ENCODE measurements around the gene GHRL. TPM values are rescaled to one million over a fixed set of nuclear protein-coding genes. Genes with fewer than 3 reads are reported as not detected.

Gene GHRL
- total and polyA plus RNA-seq, 2 of the 4 experiments (the other 2 are of a cell fraction) = 0.27 TPM; not detected in 1

GRCh38 chr3:10317961-10318350, 25.2 kb upstream of the GHRL start:
- H3K14ac ChIP-seq (replicated peaks; ENCODE audit: low read depth, low read length) = no peak overlapping the region
- H3K9me1 ChIP-seq (ENCODE audit: insufficient read depth, low read length) = peaks cover 13% of the 10 kb centered on the region
- TF ChIP-seq RFX5 (IDR thresholded peaks at IDR 0.05; ENCODE audit: low read depth, low read length) (no peak), NFE2L2 (IDR thresholded peaks at IDR 0.05; ENCODE audit: low read depth, low read length) (no peak), MAZ (IDR thresholded peaks at IDR 0.05; ENCODE audit: borderline replicate concordance, low read depth, low read length) (no peak), POLR2A (IDR thresholded peaks at IDR 0.05; ENCODE audit: low read depth, low read length) (no peak), SMC3 (IDR thresholded peaks at IDR 0.05; ENCODE audit: low read depth, low read length) (no peak), MAFK (IDR thresholded peaks at IDR 0.05; ENCODE audit: low read depth, low read length) (no peak), ELK1 (IDR thresholded peaks at IDR 0.05; ENCODE audit: borderline replicate concordance, low read depth, low read length) (no peak), BHLHE40 (IDR thresholded peaks at IDR 0.05; ENCODE audit: low read depth, low read length) (no peak), RCOR1 (IDR thresholded peaks at IDR 0.05; ENCODE audit: insufficient replicate concordance, low read length) (no peak), USF2 (IDR thresholded peaks at IDR 0.05; ENCODE audit: low read depth, low read length) (no peak), CEBPB (IDR thresholded peaks at IDR 0.05; ENCODE audit: low read depth, low read length) (no peak), RAD21 (IDR thresholded peaks at IDR 0.05; ENCODE audit: low read length) (no peak), FOS (IDR thresholded peaks at IDR 0.05; ENCODE audit: low read depth, low read length) (no peak), CTCF (conservative IDR thresholded peaks at IDR 0.05; ENCODE audit: low read depth, low read length) (no peak), CHD1 (IDR thresholded peaks at IDR 0.05; ENCODE audit: low read depth, low read length) (no peak)
- H3K9me3 ChIP-seq (ENCODE audit: control insufficient read depth, insufficient read depth, low read length) = no peaks in the 10 kb centered on the region
- H2BK5ac ChIP-seq (ENCODE audit: low read depth, low read length, poor library complexity, severe bottlenecking) = no peak overlapping the region
- H3K4me2 ChIP-seq (ENCODE audit: low read depth, low read length) = no peak overlapping the region
- no peak overlapping the region for H2AFZ ChIP-seq (replicated peaks; ENCODE audit: low read length, poor library complexity)
- no peaks in the 10 kb centered on the region for H3K27me3 ChIP-seq (ENCODE audit: control insufficient read depth, insufficient read depth, low read length)
- H3K56ac ChIP-seq (ENCODE audit: extremely low read depth, insufficient read depth, low read length) = no peak overlapping the region
- dilution Hi-C loops (cut with HindIII; ENCODE audit: low sequenced_read_pairs, unreplicated experiment) (no loop called here), in situ Hi-C loops (cut with MboI; ENCODE audit: low sequenced_read_pairs) (no loop called here), intact Hi-C loops (cut with micrococcal nuclease) (no loop called here)
- H3K4ac ChIP-seq (ENCODE audit: low read depth, low read length) = no peak overlapping the region
- no peak overlapping the region for H2AK9ac ChIP-seq (replicated peaks; ENCODE audit: low read depth, low read length, poor library complexity)
- H3K27ac ChIP-seq (ENCODE audit: insufficient read depth, low read length) = no peak overlapping the region
- no peak overlapping the region for H3K4me3 ChIP-seq (ENCODE audit: insufficient read depth, low read depth, low read length)
- DNase-seq (no peak), ATAC-seq (ENCODE audit: low read depth) (no peak)
- no peak overlapping the region for H4K91ac ChIP-seq (ENCODE audit: insufficient read depth, low read depth, low read length)
- peaks cover 61% of the 10 kb centered on the region for H4K20me1 ChIP-seq (ENCODE audit: insufficient read depth, low read length)
- H2AK5ac ChIP-seq (ENCODE audit: low read depth, low read length) = no peak overlapping the region
- no peak overlapping the region for H3K23ac ChIP-seq (ENCODE audit: low read depth, low read length)
- peaks cover 51% of the 10 kb centered on the region for H3K36me3 ChIP-seq (ENCODE audit: control insufficient read depth, insufficient read depth, low read length)
- no peak overlapping the region for H2BK15ac ChIP-seq (ENCODE audit: low read depth, low read length)
- ChIA-PET CTCF (no interaction called here), POLR2A (ENCODE audit: unreplicated experiment) (no interaction called here)
- H3K4me1 ChIP-seq (ENCODE audit: control insufficient read depth, insufficient read depth, low read length) = peaks cover 4% of the 10 kb centered on the region; the same call in 1 of the 2 replicates
- WGBS, 2 experiments (ENCODE audit: extremely low coverage in 2 of 2, insufficient read length in 1 of 2) = 94% methylated on average over 3 of the region's 3 CpGs; no CpG with 5 or more reads in 1 of the 2 experiments
- H3K9ac ChIP-seq (ENCODE audit: low read depth, low read length) = no peak overlapping the region
- H4K5ac ChIP-seq (ENCODE audit: low read depth, low read length) = no peak overlapping the region
- no TSS peak for BruUV-seq (replicated peaks)
- H2BK120ac ChIP-seq (ENCODE audit: low read depth, low read length) = no peak overlapping the region
- no peak overlapping the region for H3K18ac ChIP-seq (ENCODE audit: low read depth, low read length)
- no peak overlapping the region for H2BK20ac ChIP-seq (ENCODE audit: low read depth, low read length)
- peaks cover 39 to 73% of the 10 kb centered on the region in 2 experiments for H3K79me1 ChIP-seq (ENCODE audit: low read depth in 1 of 2, low read length in 2 of 2)
- no peak overlapping the region for H4K8ac ChIP-seq (ENCODE audit: low read depth in 2 of 2, low read length in 2 of 2)

Measured in IMR-90 (cell line).